Endothelial cell of umbilical vein (primary cell): ENCODE results near the gene KCNJ5. TPM values are rescaled to one million over a fixed set of nuclear protein-coding genes. Genes with fewer than 3 reads are reported as not detected.

Experiments
- BruUV-seq: library from RNA; stranded (reverse); fragments of 400-500 nt; replicated peaks from 2 replicates; lab custom pipeline; 2021; lab: Mats Ljungman, UMichigan
- CTCF ChIA-PET: fragments of 300-600, 350-600 bp; sonication (Branson Sonifier 250); formaldehyde crosslinking; loops from one replicate; lab custom pipeline; 2021; ENCODE audit warnings: antibody characterized with exemption, inconsistent platforms; lab: Charles Lee
- POLR2A ChIA-PET: fragments of 300-600, 350-600 bp; sonication (Branson Sonifier 250); formaldehyde crosslinking; loops from one replicate; lab custom pipeline; 2021; ENCODE audit warnings: antibody characterized with exemption, inconsistent platforms; lab: Charles Lee
- DNase-seq: peaks from one replicate; pipeline ENCODE4 v3.0.0-alpha.2; 2011; ENCODE audit warnings: low read depth, low spot score
- FAIRE-seq: peaks from 2 replicates; lab custom pipeline; 2011; peaks lifted over from hg19 to GRCh38; lab: Jason Lieb, UNC
- H2AFZ ChIP-seq: 2 replicates; pipeline ENCODE4 v1.6.0; 2012; ENCODE audit warnings: low read depth, low read length, control low read depth, inconsistent platforms
- H3K27ac ChIP-seq: 2 replicates; pipeline ENCODE4 v1.5.1; 2011; ENCODE audit warnings: low read depth, mild to moderate bottlenecking, control low read depth, low read length, moderate library complexity; ENCODE audit not compliant: insufficient read depth
- H3K27me3 ChIP-seq, 2 experiments: 2 replicates each; pipeline versions ENCODE4 v1.6.0 to v1.6.1; 2011; ENCODE audit warnings: low read length in 2 of 2, mixed read lengths in 1 of 2; ENCODE audit not compliant: control insufficient read depth in 2 of 2, insufficient read depth in 2 of 2
- H3K36me3 ChIP-seq, 2 experiments: 2 replicates in 1 of 2; 3 replicates in 1 of 2; pipeline ENCODE4 v1.5.1; 2011; ENCODE audit warnings: low read length in 2 of 2, mild to moderate bottlenecking in 1 of 2, moderate library complexity in 1 of 2; ENCODE audit not compliant: control insufficient read depth in 2 of 2, insufficient read depth in 2 of 2; ENCODE audit errors: extremely low read depth in 1 of 2
- H3K4me1 ChIP-seq: 3 replicates; pipeline ENCODE4 v1.5.1; 2011; ENCODE audit warnings: mild to moderate bottlenecking, low read length; ENCODE audit not compliant: control insufficient read depth, insufficient read depth; ENCODE audit errors: extremely low read depth
- H3K4me2 ChIP-seq: 2 replicates; pipeline ENCODE4 v1.6.1; 2011; ENCODE audit warnings: low read length, control low read depth, mixed read lengths; ENCODE audit not compliant: insufficient read depth
- H3K4me3 ChIP-seq, 3 experiments: fragments of 200-600 bp in 1 of 3; sonication (generic), shearing (Covaris generic) in 1 of 3; replicated peaks in 1 of 3; 2 replicates each; pipeline ENCODE4 v1.5.1; 2011 to 2016; ENCODE audit warnings: control low read depth in 3 of 3, low read length in 3 of 3, mild to moderate bottlenecking in 2 of 3, inconsistent platforms in 1 of 3, low read depth in 1 of 3, moderate library complexity in 1 of 3; ENCODE audit not compliant: insufficient read depth in 1 of 3
- H3K79me2 ChIP-seq: 2 replicates; pipeline ENCODE4 v1.6.0; 2012; ENCODE audit warnings: low read length, inconsistent platforms; ENCODE audit not compliant: control insufficient read depth, insufficient read depth
- H3K9ac ChIP-seq: replicated peaks from 2 replicates; pipeline ENCODE3; 2011; ENCODE audit warnings: low read length, control low read depth; ENCODE audit not compliant: insufficient read depth; ENCODE audit errors: extremely low read depth
- H3K9me1 ChIP-seq: replicated peaks from 3 replicates; pipeline ENCODE4 v1.6.0; 2011; ENCODE audit warnings: mild to moderate bottlenecking, low read length; ENCODE audit not compliant: control insufficient read depth, insufficient read depth; ENCODE audit errors: extremely low read depth
- H3K9me3 ChIP-seq: replicated peaks from 2 replicates; pipeline ENCODE4 v1.5.1; 2012; ENCODE audit warnings: low read length, inconsistent platforms; ENCODE audit not compliant: control insufficient read depth, insufficient read depth
- H4K20me1 ChIP-seq: replicated peaks from 2 replicates; pipeline ENCODE3; 2011; ENCODE audit warnings: mild to moderate bottlenecking, low read length; ENCODE audit not compliant: control insufficient read depth, insufficient read depth; ENCODE audit errors: extremely low read depth
- CTCF ChIP-seq, 2 donors: IDR thresholded peaks; 1 replicate in 1 of 2; 2 replicates in 1 of 2; pipeline ENCODE4 v1.5.1; 2011; ENCODE audit warnings: low read length in 2 of 2, mild to moderate bottlenecking in 2 of 2, moderate library complexity in 2 of 2, control low read depth in 1 of 2, inconsistent platforms in 1 of 2, low read depth in 1 of 2; ENCODE audit not compliant: insufficient read depth in 1 of 2; ENCODE audit errors: extremely low read depth in 1 of 2
- EZH2 ChIP-seq: IDR thresholded peaks from 2 replicates; pipeline ENCODE4 v1.6.1; 2012; ENCODE audit warnings: borderline replicate concordance, low read depth, mild to moderate bottlenecking, moderate library complexity, low read length, inconsistent platforms; ENCODE audit not compliant: severe bottlenecking
- FOS ChIP-seq: IDR thresholded peaks from 2 replicates; pipeline ENCODE4 v1.6.1; 2011; ENCODE audit warnings: mild to moderate bottlenecking, low read length, moderate library complexity, borderline replicate concordance; ENCODE audit not compliant: insufficient read depth
- GATA2 ChIP-seq: IDR thresholded peaks from 2 replicates; pipeline ENCODE4 v1.7.0; 2011; ENCODE audit warnings: low read depth, mild to moderate bottlenecking, moderate library complexity, mixed read lengths, low read length; ENCODE audit not compliant: insufficient read length, insufficient read depth
- JUN ChIP-seq: IDR thresholded peaks from 2 replicates; pipeline ENCODE4 v1.6.1; 2011; ENCODE audit warnings: borderline replicate concordance, low read depth; ENCODE audit not compliant: insufficient read length, insufficient read depth
- MAX ChIP-seq: IDR thresholded peaks from 2 replicates; pipeline ENCODE4 v1.6.1; 2011; ENCODE audit not compliant: insufficient read depth, insufficient read length
- MYC ChIP-seq: IDR thresholded peaks from one replicate; pipeline ENCODE4 v1.6.1; 2011; ENCODE audit warnings: mild to moderate bottlenecking, low read depth, low read length
- POLR2A ChIP-seq: IDR thresholded peaks from 2 replicates; pipeline ENCODE4 v1.6.1; 2012; ENCODE audit warnings: low read depth, mild to moderate bottlenecking, control low read depth, low read length
- POLR2AphosphoS5 ChIP-seq: IDR thresholded peaks from 2 replicates; pipeline ENCODE4 v1.6.1; 2012; ENCODE audit warnings: low read depth, mild to moderate bottlenecking, control low read depth, low read length, moderate library complexity; ENCODE audit not compliant: insufficient read depth
- dilution Hi-C: fragments of 300-500 bp; cut with MboI; formaldehyde crosslinking; loops from one replicate; pipeline ENCODE4 v1.15.0; 2019; ENCODE audit warnings: low sequenced_read_pairs; ENCODE audit not compliant: extremely low pct_ligation_motif_present
- intact Hi-C: fragments of 100-400 bp; cut with micrococcal nuclease; formaldehyde crosslinking; loops from one replicate; pipeline ENCODE4 v1.10.0; 2022
- polyA plus RNA-seq, 4 experiments: library from polyadenylated mRNA; depleted of rRNA in 3 of 4; stranded (reverse) in 3 of 4; unstranded in 1 of 4; fragments of >200 nt; gene quantifications; 2 replicates each; pipeline versions ENCODE4 v1.2.1 to v1.2.3, GENCODE V29; 2011 to 2012; ENCODE audit warnings: missing spikeins in 1 of 4
- total RNA-seq: library from RNA; stranded (reverse); gene quantifications from 2 replicates; pipeline ENCODE4 v1.2.3, GENCODE V29; 2021

The KCNJ5 gene
- total and polyA plus RNA-seq, 2 donors (not counting 3 experiments of a cell fraction or from before 2014, with no cell fraction given), result 0.13 TPM; not detected in 1

- FAIRE-seq, result no peak
- POLR2A ChIA-PET, result no interaction called here
- no peak for DNase-seq
- dilution Hi-C loops, result no loop called here
- H3K9ac ChIP-seq, result no peak overlapping the region
- H3K9me1 ChIP-seq, result no peaks in the 10 kb centered on the region
- intact Hi-C loops, result no loop called here
- H2AFZ ChIP-seq, result no peak overlapping the region
- H3K4me2 ChIP-seq, result no peak overlapping the region
- no peaks in the 10 kb centered on the region for H3K4me1 ChIP-seq
- no TSS peak for BruUV-seq
- peaks cover 18 to 44% of the 10 kb centered on the region in 2 experiments for H3K27me3 ChIP-seq
- H3K27ac ChIP-seq, result no peak overlapping the region
- TF ChIP-seq FOS (no peak), CTCF (IDR thresholded peaks at IDR 0.05; ENCODE audit: extremely low read depth in 1 of 2, insufficient read depth in 1 of 2, low read depth in 1 of 2, low read length in 2 of 2) (no peak), POLR2AphosphoS5 (no peak), MAX (no peak), POLR2A (no peak), GATA2 (no peak), EZH2 (no peak), MYC (no peak), JUN (no peak)
- H3K36me3 ChIP-seq, result no peaks in the 10 kb centered on the region
- CTCF ChIA-PET, result no interaction called here
- H3K4me3 ChIP-seq, result no peak overlapping the region
- no peaks in the 10 kb centered on the region for H4K20me1 ChIP-seq
- no peaks in the 10 kb centered on the region for H3K79me2 ChIP-seq
- H3K9me3 ChIP-seq, result no peaks in the 10 kb centered on the region
Observed at GRCh38 chr11:128871168-128871610, 20.0 kb upstream of the KCNJ5 start.
